HepG2 (cell line): ENCODE measurements around the gene ZSWIM2. TPM values are rescaled to one million over a fixed set of nuclear protein-coding genes. Genes with fewer than 3 reads are reported as not detected.

Source experiments
- ATAC-seq: fragments of 200-7000 bp; cut with Tn5 transposase; 3 replicates; pipeline ENCODE4 v1.9.1; 2020; ENCODE audit warnings: mild to moderate bottlenecking, moderate library complexity
- BruUV-seq: library from RNA; stranded (reverse); fragments of 400-500 nt; replicated peaks from 2 replicates; lab custom pipeline; 2021; lab: Mats Ljungman, UMichigan
- CTCF ChIA-PET: fragments of 300-600 bp; formaldehyde crosslinking; extraction: SDS; loops from one replicate; lab custom pipeline; 2021; ENCODE audit warnings: low total read pairs, inconsistent platforms, low intra/inter-chr PET ratio; lab: Yijun Ruan, JAX
- POLR2A ChIA-PET: fragments of 350-600 bp; sonication (Branson Sonifier 250); formaldehyde crosslinking; loops from one replicate; lab custom pipeline; 2020; ENCODE audit warnings: antibody characterized with exemption, inconsistent platforms; lab: Yijun Ruan, JAX
- DNase-seq: peaks from one replicate; pipeline ENCODE4 v3.0.0-alpha.2; 2015; ENCODE audit warnings: low spot score
- FAIRE-seq: peaks from 3 replicates; lab custom pipeline; 2011; peaks lifted over from hg19 to GRCh38; lab: Jason Lieb, UNC
- H2AFZ ChIP-seq: one replicate; pipeline ENCODE4 v1.6.1; 2011; ENCODE audit warnings: low read length, inconsistent platforms
- H3K27ac ChIP-seq: fragments of 300-600 bp; 3 replicates; pipeline ENCODE4 v1.8.0; 2011; ENCODE audit warnings: mixed run types, mild to moderate bottlenecking, mixed read lengths, low read length, inconsistent platforms; ENCODE audit not compliant: insufficient read depth; ENCODE audit errors: extremely low read length
- H3K27me3 ChIP-seq, 2 experiments: fragments of 200-600 bp in 1 of 2; 2 replicates in 1 of 2; 3 replicates in 1 of 2; pipeline versions ENCODE4 v1.6.0 to v1.8.0; 2011; ENCODE audit warnings: low read length in 2 of 2, mild to moderate bottlenecking in 2 of 2, moderate library complexity in 2 of 2, inconsistent platforms in 1 of 2; ENCODE audit not compliant: insufficient read depth in 2 of 2, control insufficient read depth in 1 of 2
- H3K36me3 ChIP-seq, 2 experiments: fragments of 200-600 bp in 1 of 2; replicated peaks in 1 of 2; 2 replicates in 1 of 2; 3 replicates in 1 of 2; pipeline versions ENCODE4 v1.5.1 to v1.8.0; 2011; ENCODE audit warnings: low read length in 2 of 2, inconsistent platforms in 1 of 2; ENCODE audit not compliant: insufficient read depth in 2 of 2, control insufficient read depth in 1 of 2
- H3K4me1 ChIP-seq: 2 replicates; pipeline ENCODE4 v1.5.1; 2012; ENCODE audit warnings: low read length, inconsistent platforms; ENCODE audit not compliant: insufficient read depth
- H3K4me2 ChIP-seq: 2 replicates; pipeline ENCODE4 v1.6.0; 2011; ENCODE audit warnings: low read depth, low read length, inconsistent platforms
- H3K4me3 ChIP-seq, 3 experiments: fragments of 200-600 bp in 1 of 3; sonication (generic), shearing (Covaris generic) in 1 of 3; replicated peaks in 1 of 3; 2 replicates each; pipeline ENCODE4 v1.5.1; 2011 to 2016; ENCODE audit warnings: low read length in 3 of 3, inconsistent platforms in 2 of 3, low read depth in 2 of 3, mild to moderate bottlenecking in 2 of 3, control low read depth in 1 of 3, mixed read lengths in 1 of 3; ENCODE audit not compliant: insufficient read depth in 1 of 3
- H3K79me2 ChIP-seq: one replicate; pipeline ENCODE4 v1.6.1; 2011; ENCODE audit warnings: low read length, inconsistent platforms; ENCODE audit not compliant: insufficient read depth
- H3K9ac ChIP-seq: 2 replicates; pipeline ENCODE4 v1.6.0; 2011; ENCODE audit warnings: mild to moderate bottlenecking, low read depth, low read length, inconsistent platforms; ENCODE audit not compliant: insufficient read depth
- H3K9me3 ChIP-seq: 2 replicates; pipeline ENCODE4 v1.5.1; 2012; ENCODE audit warnings: mild to moderate bottlenecking, low read length
- H4K20me1 ChIP-seq: 2 replicates; pipeline ENCODE4 v1.6.0; 2011; ENCODE audit warnings: inconsistent platforms, mild to moderate bottlenecking, low read length, moderate library complexity; ENCODE audit not compliant: insufficient read depth
- ATAD3A ChIP-seq: sonication (generic); formaldehyde crosslinking; IDR thresholded peaks from 2 replicates; pipeline ENCODE4 v1.4.0; 2020; ENCODE audit warnings: missing genetic modification reagents
- GMEB2 ChIP-seq: IDR thresholded peaks from 2 replicates; pipeline ENCODE4 v1.6.1; 2016; ENCODE audit warnings: missing biosample characterization, missing genetic modification reagents, low read depth
- IKZF5 ChIP-seq: IDR thresholded peaks from 2 replicates; pipeline ENCODE4 v1.6.1; 2018; ENCODE audit warnings: missing genetic modification reagents, mild to moderate bottlenecking, missing compliant biosample characterization
- IRX3 ChIP-seq: sonication (generic); formaldehyde crosslinking; IDR thresholded peaks from 2 replicates; pipeline ENCODE4 v1.8.1; 2023; ENCODE audit warnings: mild to moderate bottlenecking, low read depth, missing genetic modification reagents, borderline replicate concordance
- MAFF ChIP-seq: IDR thresholded peaks from 2 replicates; pipeline ENCODE4 v1.6.1; 2011; ENCODE audit warnings: low read depth, low read length, improper control_type of control experiment
- MIXL1 ChIP-seq: IDR thresholded peaks from 2 replicates; pipeline ENCODE4 v1.6.1; 2016
- NFIB ChIP-seq: sonication (generic); formaldehyde crosslinking; IDR thresholded peaks from 2 replicates; pipeline ENCODE4 v1.9.0; 2021; ENCODE audit warnings: missing genetic modification reagents, mild to moderate bottlenecking, borderline replicate concordance
- RBFOX2 ChIP-seq: fragments of 200-400 bp; formaldehyde crosslinking; IDR thresholded peaks from 2 replicates; pipeline ENCODE4 v1.6.1; 2017; ENCODE audit warnings: low read depth, mild to moderate bottlenecking, low read length
- SP5 ChIP-seq: IDR thresholded peaks from 2 replicates; pipeline ENCODE4 v1.6.1; 2016; ENCODE audit warnings: low read depth, borderline replicate concordance
- SRF ChIP-seq: IDR thresholded peaks from 2 replicates; pipeline ENCODE4 v1.6.1; 2011; ENCODE audit warnings: mild to moderate bottlenecking, low read depth, low read length, moderate library complexity
- YEATS2 ChIP-seq: sonication (generic); formaldehyde crosslinking; IDR thresholded peaks from 2 replicates; pipeline ENCODE4 v1.4.0; 2020; ENCODE audit warnings: missing genetic modification reagents, borderline replicate concordance
- ZC3H13 ChIP-seq: sonication (generic); formaldehyde crosslinking; IDR thresholded peaks from 2 replicates; pipeline ENCODE4 v1.8.1; 2023; ENCODE audit warnings: mild to moderate bottlenecking, missing genetic modification reagents, moderate library complexity
- ZNF235 ChIP-seq: sonication (generic); formaldehyde crosslinking; IDR thresholded peaks from 2 replicates; pipeline ENCODE4 v1.8.1; 2023; ENCODE audit warnings: mild to moderate bottlenecking, missing genetic modification reagents, borderline replicate concordance
- ZNF362 ChIP-seq: sonication (generic); formaldehyde crosslinking; IDR thresholded peaks from 2 replicates; pipeline ENCODE4 v1.4.0; 2020; ENCODE audit warnings: missing genetic modification reagents, mild to moderate bottlenecking, borderline replicate concordance
- ZNF383 ChIP-seq: sonication (generic); formaldehyde crosslinking; IDR thresholded peaks from 2 replicates; pipeline ENCODE4 v1.4.0; 2020; ENCODE audit warnings: missing genetic modification reagents, mild to moderate bottlenecking, borderline replicate concordance
- ZNF646 ChIP-seq: sonication (generic); formaldehyde crosslinking; IDR thresholded peaks from 2 replicates; pipeline ENCODE4 v1.9.0; 2021; ENCODE audit warnings: mild to moderate bottlenecking, missing genetic modification reagents
- WGBS: methylation state at CpG from one replicate; pipeline ENCODE4 v1.1.6; 2017; ENCODE audit warnings: low lambda C conversion rate; 5-methylcytosine and 5-hydroxymethylcytosine counted together
- in situ Hi-C: cut with HindIII; loops from 2 replicates; pipeline ENCODE4 v1.10.0; 2017; ENCODE audit warnings: low pct_unique_long_range_greater_than_20kb; ENCODE audit not compliant: extremely low pct_ligation_motif_present
- intact Hi-C: fragments of 100-400 bp; cut with micrococcal nuclease; formaldehyde crosslinking; loops from one replicate; pipeline ENCODE4 v1.10.0; 2022; ENCODE audit not compliant: unreplicated experiment
- polyA plus RNA-seq, 8 experiments: library from polyadenylated mRNA; depleted of rRNA in 3 of 8; stranded (reverse) in 7 of 8; unstranded in 1 of 8; fragments of >200 nt; fragmentation: Illumina TruSeq in 4 of 8; extraction: Trizol in 4 of 8; gene quantifications; 2 replicates each; pipeline versions ENCODE4 v1.2.1 to v1.2.3, GENCODE V29; 2011 to 2016; ENCODE audit warnings: low read depth in 4 of 8, missing spikeins in 1 of 8, mixed read lengths in 1 of 8; ENCODE audit not compliant: insufficient read depth in 1 of 8
- total RNA-seq, 5 experiments: library from RNA; depleted of rRNA; stranded (reverse); fragments of >200 nt; fragmentation: Illumina TruSeq; extraction: Trizol; gene quantifications; 2 replicates each; pipeline ENCODE4 v1.2.3, GENCODE V29; 2016; ENCODE audit warnings: low read depth in 1 of 5

The ZSWIM2 gene
- total and polyA plus RNA-seq, 2 of the 13 experiments (the other 11 are each of a cell fraction or from before 2014, with no cell fraction given): not detected

- POLR2A ChIA-PET: no interaction called here
- 2% methylated on average over 2 of the region's 2 CpGs for WGBS
- H3K4me2 ChIP-seq: no peak overlapping the region
- DNase-seq (no peak), ATAC-seq (no peak), FAIRE-seq (no peak)
- intact Hi-C loops: no loop called here
- H3K9ac ChIP-seq: no peak overlapping the region
- no peak overlapping the region for H3K27ac ChIP-seq
- H4K20me1 ChIP-seq: no peaks in the 10 kb centered on the region
- no peaks in the 10 kb centered on the region; a peak in 1 of 5 replicates for H3K27me3 ChIP-seq
- BruUV-seq: no TSS peak
- H3K4me1 ChIP-seq: no peaks in the 10 kb centered on the region
- TF ChIP-seq GMEB2 (CRISPR knock-in tag) (no peak), ZNF362 (no peak), ZNF235 (CRISPR knock-in tag) (no peak), ZNF383 (CRISPR knock-in tag) (no peak), ZNF646 (no peak), SRF (no peak), ATAD3A (no peak), RBFOX2 (no peak), IRX3 (no peak), ZC3H13 (CRISPR knock-in tag) (no peak), MAFF (no peak), IKZF5 (CRISPR knock-in tag) (no peak), NFIB (CRISPR knock-in tag) (no peak), MIXL1 (no peak), YEATS2 (CRISPR knock-in tag) (no peak), SP5 (no peak)
- H3K9me3 ChIP-seq: no peaks in the 10 kb centered on the region
- H3K36me3 ChIP-seq: no peaks in the 10 kb centered on the region
- in situ Hi-C loops: no loop called here
- no peak overlapping the region for H3K4me3 ChIP-seq
- H2AFZ ChIP-seq: no peak overlapping the region
- H3K79me2 ChIP-seq: no peaks in the 10 kb centered on the region
- CTCF ChIA-PET: no interaction called here
These were observed 34.7 kb upstream of the ZSWIM2 start for GRCh38 chr2:186883666-186884065.
